HCT116 (cell line): Measurements from ENCODE around the gene NOSIP. TPM values are rescaled to one million over a fixed set of nuclear protein-coding genes. Genes with fewer than 3 reads are reported as not detected.

Source experiments
- ATAC-seq: fragments of 200-7000 bp; cut with Tn5 transposase; 2 replicates; pipeline ENCODE4 v1.9.1; 2020; ENCODE audit warnings: mild to moderate bottlenecking, moderate library complexity
- BruUV-seq: library from RNA; stranded (reverse); fragments of 400-500 nt; replicated peaks from 2 replicates; lab custom pipeline; 2021; lab: Mats Ljungman, UMichigan
- CTCF ChIA-PET: fragments of 300-600 bp; sonication (Branson Sonifier 250); formaldehyde crosslinking; loops from one replicate; lab custom pipeline; 2021; ENCODE audit warnings: antibody characterized with exemption; lab: Charles Lee
- POLR2A ChIA-PET: fragments of 300-600, 350-600 bp; sonication (Branson Sonifier 250); formaldehyde crosslinking; loops from one replicate; lab custom pipeline; 2021; ENCODE audit warnings: antibody characterized with exemption; lab: Charles Lee
- RAD21 ChIA-PET, 2 experiments: fragments of 300-600 bp; sonication (Branson Sonifier 250); formaldehyde crosslinking; loops; one replicate each; lab custom pipeline; 2023; ENCODE audit warnings: low total read pairs in 2 of 2; ENCODE audit not compliant: uncharacterized antibody in 2 of 2, unreplicated experiment in 2 of 2, low non-redundant PET in 1 of 2; lab: Charles Lee
- DNase-seq: peaks from one replicate; pipeline ENCODE4 v3.0.0-alpha.2; 2010; ENCODE audit warnings: low read depth, low spot score
- H2AFZ ChIP-seq: fragments of 200-600 bp; shearing (Covaris generic), sonication (generic); 2 replicates; pipeline ENCODE4 v1.6.1; 2017; ENCODE audit warnings: low read depth, mixed run types, mixed read lengths, antibody characterized with exemption, low read length; ENCODE audit not compliant: poor library complexity, severe bottlenecking
- H3K27ac ChIP-seq: 2 replicates; pipeline ENCODE4 v1.5.1; 2012; ENCODE audit warnings: low read depth, low read length
- H3K27me3 ChIP-seq: fragments of 200-600 bp; sonication (generic); 2 replicates; pipeline ENCODE4 v1.6.1; 2016; ENCODE audit warnings: mixed run types, low read length, mixed read lengths; ENCODE audit not compliant: insufficient read depth
- H3K36me3 ChIP-seq, 2 experiments: fragments of 200-500 bp in 1 of 2; fragments of 200-600 bp in 1 of 2; sonication (Bioruptor generic) in 1 of 2; sonication (generic) in 1 of 2; 2 replicates each; pipeline versions ENCODE4 v1.5.1 to v1.6.1; 2014 to 2016; ENCODE audit warnings: low read length in 2 of 2, inconsistent platforms in 1 of 2, mixed read lengths in 1 of 2, mixed run types in 1 of 2; ENCODE audit not compliant: insufficient read depth in 2 of 2, control insufficient read depth in 1 of 2
- H3K4me1 ChIP-seq, 2 experiments: fragments of 200-600 bp in 1 of 2; sonication (generic) in 1 of 2; 2 replicates each; pipeline versions ENCODE4 v1.5.1 to v1.6.1; 2012 to 2017; ENCODE audit warnings: low read length in 2 of 2, inconsistent platforms in 1 of 2, mild to moderate bottlenecking in 1 of 2, mixed read lengths in 1 of 2, mixed run types in 1 of 2, moderate library complexity in 1 of 2; ENCODE audit not compliant: insufficient read depth in 2 of 2, control insufficient read depth in 1 of 2
- H3K4me2 ChIP-seq: fragments of 200-600 bp; sonication (generic); 2 replicates; pipeline ENCODE4 v1.6.1; 2017; ENCODE audit warnings: mixed run types, low read length, mixed read lengths
- H3K4me3 ChIP-seq, 2 experiments: fragments of 200-600 bp in 1 of 2; sonication (generic) in 1 of 2; replicated peaks in 1 of 2; 2 replicates each; pipeline ENCODE4 v1.5.1; 2011 to 2016; ENCODE audit warnings: low read length in 2 of 2, control low read depth in 1 of 2, low read depth in 1 of 2, mild to moderate bottlenecking in 1 of 2, mixed read lengths in 1 of 2, mixed run types in 1 of 2
- H3K79me2 ChIP-seq: fragments of 200-600 bp; sonication (generic); 2 replicates; pipeline ENCODE4 v1.6.1; 2017; ENCODE audit warnings: mild to moderate bottlenecking, mixed run types, low read length, moderate library complexity, mixed read lengths; ENCODE audit not compliant: insufficient read depth
- H3K9ac ChIP-seq: fragments of 200-600 bp; sonication (generic); 2 replicates; pipeline ENCODE4 v1.6.1; 2016; ENCODE audit warnings: low read length, mixed read lengths
- H3K9me2 ChIP-seq: fragments of 200-600 bp; sonication (generic), shearing (Covaris generic); 2 replicates; pipeline ENCODE4 v1.6.1; 2017; ENCODE audit warnings: mixed run types, mild to moderate bottlenecking, moderate library complexity; ENCODE audit not compliant: insufficient read depth
- H3K9me3 ChIP-seq, 2 experiments: fragments of 200-500 bp in 1 of 2; fragments of 200-600 bp in 1 of 2; sonication (Bioruptor generic) in 1 of 2; sonication (generic) in 1 of 2; 2 replicates each; pipeline ENCODE4 v1.6.1; 2014 to 2017; ENCODE audit warnings: low read length in 2 of 2, mixed read lengths in 2 of 2, inconsistent platforms in 1 of 2, low read depth in 1 of 2, mild to moderate bottlenecking in 1 of 2, mixed run types in 1 of 2, moderate library complexity in 1 of 2; ENCODE audit not compliant: control insufficient read depth in 1 of 2, insufficient read depth in 1 of 2
- H4K20me1 ChIP-seq: fragments of 200-600 bp; sonication (generic), shearing (Covaris generic); 2 replicates; pipeline ENCODE4 v1.6.1; 2017; ENCODE audit warnings: mixed run types, mild to moderate bottlenecking, moderate library complexity; ENCODE audit not compliant: insufficient read depth
- CBX3 ChIP-seq: IDR thresholded peaks from 2 replicates; pipeline ENCODE4 v1.6.1; 2012; ENCODE audit warnings: low read depth
- ELF1 ChIP-seq: IDR thresholded peaks from 2 replicates; pipeline ENCODE4 v1.6.1; 2012; ENCODE audit warnings: low read depth, borderline replicate concordance
- EZH2 ChIP-seq: fragments of 200-600 bp; sonication (generic); IDR thresholded peaks from 2 replicates; pipeline ENCODE4 v1.6.1; 2017; ENCODE audit warnings: antibody characterized with exemption, mixed run types
- FOSL1 ChIP-seq: IDR thresholded peaks from 2 replicates; pipeline ENCODE4 v1.6.1; 2012; ENCODE audit warnings: low read depth
- MAX ChIP-seq: IDR thresholded peaks from 2 replicates; pipeline ENCODE4 v1.6.1; 2012
- RAD21 ChIP-seq: IDR thresholded peaks from 2 replicates; pipeline ENCODE4 v1.6.1; 2012; ENCODE audit warnings: low read depth, mild to moderate bottlenecking
- REST ChIP-seq: IDR thresholded peaks from 2 replicates; pipeline ENCODE4 v1.6.1; 2012; ENCODE audit warnings: low read depth
- SIN3A ChIP-seq: IDR thresholded peaks from 2 replicates; pipeline ENCODE4 v1.6.1; 2012; ENCODE audit warnings: low read depth
- TCF7L2 ChIP-seq: IDR thresholded peaks from 2 replicates; pipeline ENCODE4 v1.7.0; 2011; ENCODE audit warnings: borderline replicate concordance, inconsistent platforms; ENCODE audit not compliant: insufficient read depth, insufficient read length; ENCODE audit errors: extremely low read depth
- YY1 ChIP-seq: IDR thresholded peaks from 2 replicates; pipeline ENCODE4 v1.6.1; 2011; ENCODE audit warnings: low read length, low read depth, moderate library complexity, mild to moderate bottlenecking; ENCODE audit not compliant: insufficient replicate concordance; ENCODE audit errors: extremely low read depth
- ZBTB33 ChIP-seq: IDR thresholded peaks from 2 replicates; pipeline ENCODE4 v1.6.1; 2011; ENCODE audit warnings: mild to moderate bottlenecking, low read length, moderate library complexity; ENCODE audit not compliant: insufficient replicate concordance; ENCODE audit errors: extremely low read depth
- ZFX ChIP-seq: fragments of 450-650 bp; IDR thresholded peaks from 2 replicates; pipeline ENCODE4 v1.6.1; 2017
- intact Hi-C: fragments of 100-400 bp; cut with micrococcal nuclease; formaldehyde crosslinking; loops from 2 replicates; pipeline ENCODE4 v1.10.0; 2022
- total RNA-seq: library from RNA; stranded (reverse); gene quantifications from one replicate; pipeline ENCODE4 v1.2.1, GENCODE V29; 2021; ENCODE audit not compliant: unreplicated experiment

NOSIP gene
- total RNA-seq, 1 experiment from 2014 or later = 133 TPM

- Histone ChIP-seq H3K27me3 (no peaks in the 10 kb centered on the region), H3K79me2 (no peaks in the 10 kb centered on the region), H2AFZ (no peak overlapping the region), H3K4me2 (no peak overlapping the region), H3K4me3 (no peak overlapping the region), H3K27ac (no peak overlapping the region), H3K9me3 (no peaks in the 10 kb centered on the region), H3K9ac (no peak overlapping the region), H3K9me2 (no peaks in the 10 kb centered on the region), H3K36me3 (no peaks in the 10 kb centered on the region), H4K20me1 (no peaks in the 10 kb centered on the region), H3K4me1 (peaks cover 4 to 13% of the 10 kb centered on the region in 2 experiments; a peak in 3 of 4 replicates)
- CTCF ChIA-PET = interaction anchor here (0.6 kb wide), 1 partner anchor 387 kb away, joined by 3 read pairs; no protein-coding TSS in a partner anchor
- no TSS peak for BruUV-seq
- DNase-seq = no peak
- peak; percentile 25; the same call in 1 of the 2 replicates for ATAC-seq
- intact Hi-C loops = no loop called here
- RAD21 ChIA-PET = no interaction called here
- TF ChIP-seq ZFX (no peak), SIN3A (no peak), EZH2 (no peak), ELF1 (no peak), TCF7L2 (no peak), ZBTB33 (no peak), YY1 (no peak), FOSL1 (no peak), RAD21 (no peak), MAX (no peak), REST (no peak), CBX3 (no peak)
- POLR2A ChIA-PET = interaction anchor here (0.5 to 1.5 kb wide), 2 partner anchors 60 to 76 kb away, joined by 3 read pairs; no protein-coding TSS in a partner anchor
Observed at GRCh38 chr19:49513746-49514118, 66.6 kb downstream of the NOSIP start.
